HG02798 (cell line): ENCODE results near the gene MICALL2.
"Not testable (repeated sequence)": the region's sequence is repeated elsewhere in the genome, so short reads cannot be mapped to it uniquely, and the experiment has no call there.

ENCODE experiments used
- ATAC-seq: cut with Tn5 transposase; IDR thresholded peaks from one replicate; pipeline ENCODE4 v1.9.1; 2021; ENCODE audit warnings: mild to moderate bottlenecking; ENCODE audit not compliant: unreplicated experiment, poor library complexity

Gene MICALL2

DNA sequence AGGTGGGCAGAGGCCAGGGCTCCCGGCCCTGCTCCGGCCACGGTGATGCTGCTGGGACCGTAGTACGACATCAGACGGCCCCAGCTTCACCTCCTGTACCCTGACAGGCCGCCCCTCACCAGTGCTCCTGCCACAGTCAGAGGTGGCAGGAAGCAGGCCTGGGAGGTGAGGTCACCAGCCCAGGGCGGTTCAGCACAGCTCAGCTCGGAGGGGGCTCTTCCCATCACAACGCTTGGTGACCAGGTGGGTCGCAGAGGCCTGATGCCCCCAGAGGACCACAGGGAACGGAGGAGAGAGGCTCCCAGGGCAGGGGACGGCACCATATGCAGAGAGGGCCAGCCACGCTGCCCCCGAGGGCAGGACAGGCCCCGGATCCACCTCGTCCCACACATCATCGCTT, 8.8 kb downstream of the MICALL2 start:
- no peak for ATAC-seq

DNA sequence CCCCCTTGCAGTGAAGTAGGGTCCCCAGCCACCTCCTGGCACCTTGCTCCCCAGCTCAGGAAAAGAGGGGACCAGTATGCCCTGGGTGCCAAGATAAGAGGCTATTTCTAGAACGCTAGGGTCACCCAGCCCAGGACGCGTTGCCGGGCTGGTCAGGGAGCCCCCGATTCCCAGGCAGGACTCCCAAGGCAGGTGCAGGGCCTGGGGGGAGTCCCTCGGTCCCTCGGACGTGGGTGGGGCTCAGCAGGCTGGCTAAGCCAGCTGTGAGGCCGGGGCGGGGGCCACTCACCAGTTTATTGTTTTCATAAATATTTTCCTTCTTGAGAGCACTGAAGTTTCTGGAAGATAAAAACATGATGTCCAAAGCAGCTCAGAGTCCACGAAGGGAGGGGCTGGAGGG, 9.3 kb downstream of the MICALL2 start:
- ATAC-seq = no peak

GRCh38 chr7:1449501-1449900, 9.8 kb downstream of the MICALL2 start:
- ATAC-seq = no peak

DNA sequence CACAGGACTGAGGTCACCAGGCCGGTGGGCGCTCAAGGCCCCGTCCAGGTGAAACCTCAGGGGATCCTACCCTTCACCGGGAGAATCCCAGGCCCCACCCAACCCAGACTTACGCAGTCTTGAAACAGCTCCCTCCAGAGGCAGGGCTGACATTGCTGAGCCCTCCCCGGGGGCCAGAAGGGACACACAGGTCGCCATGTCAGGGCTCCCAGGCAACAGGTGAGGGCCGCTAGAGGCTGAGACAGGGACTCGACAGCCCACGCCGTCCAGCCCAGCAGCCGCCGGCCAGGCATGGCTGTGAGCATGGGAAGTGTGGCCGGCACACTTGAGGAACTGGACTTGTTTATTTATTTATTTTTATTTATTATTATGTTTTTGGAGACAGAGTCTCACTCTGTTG, 10.3 kb downstream of the MICALL2 start:
- no peak for ATAC-seq

- no peak for ATAC-seq
Measured at GRCh38 chr7:1447551-1448244, 11.6 kb downstream of the MICALL2 start.

- ATAC-seq = no peak
Measured at GRCh38 chr7:1447112-1447511, 12.2 kb downstream of the MICALL2 start.

- no peak for ATAC-seq
Measured at GRCh38 chr7:1446620-1447032, 12.6 kb downstream of the MICALL2 start.

DNA sequence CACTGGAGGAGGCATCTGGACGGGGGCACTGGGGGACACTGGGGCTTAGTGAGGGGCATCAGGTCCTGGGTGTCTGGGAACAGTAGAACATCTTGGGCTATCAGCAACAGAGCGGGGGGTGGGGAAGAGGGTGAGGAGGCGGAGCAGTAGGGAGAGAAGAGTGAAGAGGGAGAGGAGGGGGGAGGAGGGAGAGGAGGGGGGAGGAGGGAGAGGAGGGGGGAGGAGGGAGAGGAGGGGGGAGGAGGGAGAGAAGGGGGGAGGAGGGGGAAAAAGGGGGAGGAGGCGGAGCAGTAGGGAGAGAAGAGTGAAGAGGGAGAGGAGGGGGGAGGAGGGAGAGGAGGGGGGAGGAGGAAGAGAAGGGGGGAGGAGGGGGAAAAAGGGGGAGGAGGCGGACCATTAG, 13.2 kb downstream of the MICALL2 start:
- ATAC-seq = not testable (repeated sequence)

- no peak for ATAC-seq
Measured at GRCh38 chr7:1445341-1445740, 13.9 kb downstream of the MICALL2 start.

- ATAC-seq = no peak
Measured at GRCh38 chr7:1444925-1445322, 14.3 kb downstream of the MICALL2 start.

DNA sequence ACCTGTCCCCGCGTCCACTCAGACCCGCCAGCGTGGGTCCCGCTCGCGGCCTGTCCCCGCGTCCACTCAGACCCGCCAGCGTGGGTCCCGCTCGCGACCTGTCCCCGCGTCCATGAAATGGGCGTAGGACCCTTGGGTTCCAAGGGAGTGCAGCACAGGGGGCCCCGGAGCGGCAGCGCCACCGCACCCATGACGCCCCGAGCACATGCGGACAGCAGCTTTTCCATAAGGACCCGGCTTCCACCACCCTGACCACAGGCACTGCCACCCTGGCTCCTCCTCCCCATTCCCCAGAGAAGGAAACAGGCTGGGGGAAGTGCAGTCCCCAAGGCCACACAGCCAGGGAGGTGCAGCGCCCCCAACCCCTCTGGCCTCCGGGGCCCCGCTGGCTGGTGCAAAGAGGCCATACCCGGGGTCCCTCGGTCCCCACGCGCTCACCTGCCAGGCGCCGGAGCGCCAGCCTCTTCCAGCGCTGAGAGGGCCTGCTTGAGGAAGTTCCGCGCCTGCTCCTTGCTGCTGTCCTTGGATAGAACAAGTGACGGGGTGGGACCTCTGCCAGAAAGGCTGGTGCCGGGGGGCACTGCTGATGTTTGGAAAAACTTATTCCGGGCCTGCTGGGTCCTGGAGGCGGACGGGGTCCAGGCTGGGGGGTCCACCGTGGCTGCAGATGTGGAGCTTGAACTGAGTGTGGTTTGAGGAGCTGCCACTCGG, 14.9 kb downstream of the MICALL2 start:
- ATAC-seq = no peak

DNA sequence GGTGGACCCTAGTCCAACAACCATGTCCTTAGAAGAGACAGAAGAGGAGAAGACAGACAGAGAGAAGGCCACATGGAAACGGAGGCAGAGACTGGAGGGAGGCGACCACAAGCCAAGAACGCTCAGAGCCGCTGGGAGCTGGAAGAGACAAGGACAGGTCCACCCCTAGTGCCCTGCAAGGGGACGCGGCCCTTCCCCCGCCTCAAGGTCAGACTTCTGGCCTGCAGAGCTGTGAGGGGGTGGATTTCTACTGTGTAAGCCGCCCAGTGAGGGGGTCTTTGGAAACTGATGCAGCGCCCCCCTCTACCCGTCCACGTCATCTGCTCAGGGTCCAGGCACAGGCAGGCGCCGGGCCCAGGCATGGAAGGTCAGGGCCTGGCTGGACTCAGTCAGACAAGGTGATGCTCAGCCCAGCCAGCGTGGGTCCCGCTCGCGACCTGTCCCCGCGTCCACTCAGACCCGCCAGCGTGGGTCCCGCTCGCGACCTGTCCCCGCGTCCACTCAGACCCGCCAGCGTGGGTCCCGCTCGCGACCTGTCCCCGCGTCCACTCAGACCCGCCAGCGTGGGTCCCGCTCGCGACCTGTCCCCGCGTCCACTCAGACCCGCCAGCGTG, 15.6 kb downstream of the MICALL2 start:
- ATAC-seq = not testable (repeated sequence)

DNA sequence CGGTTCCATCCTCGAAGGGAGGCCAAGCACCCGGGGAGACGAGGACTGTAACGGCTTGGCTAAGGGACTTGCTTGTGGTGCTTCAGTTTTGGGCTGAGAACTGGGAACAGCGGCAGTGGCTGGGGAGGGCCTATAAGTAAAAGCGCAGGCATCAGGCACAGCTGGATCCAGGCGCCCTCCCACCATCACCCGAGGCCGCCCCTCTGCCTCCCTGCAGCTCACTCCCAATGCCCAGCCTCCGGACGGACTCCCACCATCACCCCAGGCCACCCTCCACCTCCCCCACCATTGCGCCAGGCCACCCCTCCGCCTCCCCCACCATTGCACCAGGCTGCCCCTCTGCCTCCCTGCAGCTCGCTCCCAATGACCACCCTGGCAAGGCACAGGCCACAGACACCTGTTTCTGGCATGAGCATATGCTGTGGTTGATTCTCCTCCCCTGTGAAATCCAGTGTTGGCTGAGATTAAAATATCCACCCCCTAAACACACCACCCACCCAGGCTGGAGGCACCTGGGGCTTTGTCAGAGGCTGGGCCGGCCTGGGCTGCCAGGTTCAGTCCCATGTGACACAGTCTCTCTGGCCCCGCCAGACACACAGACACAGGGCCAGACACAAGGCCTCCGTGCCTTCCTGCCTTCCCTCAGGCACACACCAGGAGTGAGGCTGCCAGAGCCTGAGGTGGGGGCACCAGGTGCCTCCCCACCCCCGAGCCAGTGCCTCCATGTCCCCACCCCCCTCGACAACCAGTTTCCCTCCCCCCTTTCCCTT, 16.7 kb downstream of the MICALL2 start:
- ATAC-seq = no peak

- no peak for ATAC-seq
Measured at GRCh38 chr7:1441615-1442354, 17.5 kb downstream of the MICALL2 start.

DNA sequence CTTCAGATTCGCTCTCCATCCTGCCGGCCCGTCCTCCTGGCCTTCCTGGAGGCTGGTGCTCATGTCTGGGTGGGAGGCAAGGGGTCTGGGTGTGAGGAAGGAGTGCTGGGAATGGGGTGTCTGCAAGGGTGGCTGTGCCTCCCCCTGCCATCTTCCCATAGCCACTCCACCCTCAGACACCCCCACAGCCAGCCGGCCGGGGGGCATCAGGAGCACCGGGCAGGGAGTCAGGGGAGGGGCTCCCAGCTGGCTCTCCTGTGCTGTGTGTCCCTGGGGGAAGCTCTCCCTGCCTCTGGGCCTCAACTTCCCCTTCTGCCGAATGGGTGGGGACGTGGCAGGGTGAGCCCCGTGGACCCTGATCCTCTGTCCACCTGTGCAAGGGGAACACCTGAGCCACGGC, 18.6 kb downstream of the MICALL2 start:
- ATAC-seq = no peak

GRCh38 chr7:1439373-1440363, 19.6 kb downstream of the MICALL2 start:
- no peak for ATAC-seq

DNA sequence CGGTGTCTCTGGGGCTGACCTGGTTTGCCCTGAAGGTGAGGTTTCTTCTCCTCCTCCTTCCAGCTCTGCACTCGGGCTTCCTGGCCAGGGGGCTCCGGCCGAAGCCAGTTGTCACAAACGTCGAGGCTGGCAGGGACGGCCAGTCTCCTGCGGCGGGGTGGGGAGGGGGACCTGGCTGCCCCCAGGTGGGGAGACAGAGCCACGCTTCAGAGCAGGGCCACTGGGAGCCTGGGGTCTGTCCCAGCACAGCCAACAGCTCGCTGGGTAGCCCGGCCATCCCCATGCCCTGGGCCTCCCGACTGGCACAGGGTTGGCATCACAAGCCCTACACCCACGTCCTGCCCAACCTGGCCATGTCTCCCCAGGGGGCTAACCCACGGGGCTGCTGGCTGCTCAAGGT, 20.4 kb downstream of the MICALL2 start:
- ATAC-seq = no peak

- ATAC-seq = no peak
Measured at GRCh38 chr7:1438208-1438607, 21.1 kb downstream of the MICALL2 start.
